ENCODE data around the gene PRMT5.

GRCh38 chr14:22884738-22885523 lies 44.2 kb downstream of the PRMT5 start:
- TF ChIP-seq CTCF (IDR thresholded peaks at IDR 0.05) (no peak), POLR2A (IDR thresholded peaks at IDR 0.05) (no peak), EP300 (IDR thresholded peaks at IDR 0.05) (no peak)

All from ovary (tissue), 3 donors.